Neuronal stem cell (in vitro differentiated cells): Measurements from ENCODE around the gene CDC73.

Source experiments
- DNase-seq: peaks from one replicate; pipeline ENCODE4 v3.0.0-alpha.2; 2013; ENCODE audit warnings: low spot score
- H2AFZ ChIP-seq: one replicate; pipeline ENCODE4 v1.6.1; 2013; ENCODE audit warnings: mild to moderate bottlenecking, low read length, inconsistent platforms
- H2AK5ac ChIP-seq: 2 replicates; pipeline ENCODE4 v1.6.1; 2013; ENCODE audit warnings: low read depth, mild to moderate bottlenecking, inconsistent platforms, low read length, moderate library complexity, mixed read lengths
- H2BK120ac ChIP-seq: 2 replicates; pipeline ENCODE4 v1.6.1; 2013; ENCODE audit warnings: low read depth, mild to moderate bottlenecking, inconsistent platforms, low read length, moderate library complexity, mixed read lengths
- H2BK12ac ChIP-seq: one replicate; pipeline ENCODE4 v1.6.1; 2013; ENCODE audit warnings: low read length, inconsistent platforms
- H2BK15ac ChIP-seq: 2 replicates; pipeline ENCODE4 v1.6.1; 2013; ENCODE audit warnings: mild to moderate bottlenecking, low read length, inconsistent platforms, mixed read lengths
- H2BK5ac ChIP-seq: one replicate; pipeline ENCODE4 v1.6.1; 2013; ENCODE audit warnings: inconsistent platforms, mild to moderate bottlenecking, low read length, moderate library complexity
- H3K14ac ChIP-seq: one replicate; pipeline ENCODE4 v1.6.1; 2013; ENCODE audit warnings: low read length, inconsistent platforms
- H3K18ac ChIP-seq: 2 replicates; pipeline ENCODE4 v1.6.1; 2013; ENCODE audit warnings: low read length, inconsistent platforms
- H3K23ac ChIP-seq: 2 replicates; pipeline ENCODE4 v1.6.1; 2013; ENCODE audit warnings: low read depth, mild to moderate bottlenecking, mixed read lengths, low read length, inconsistent platforms; ENCODE audit not compliant: poor library complexity
- H3K27ac ChIP-seq: replicated peaks from 3 replicates; pipeline ENCODE4 v1.5.1; 2013; ENCODE audit warnings: low read length, inconsistent platforms
- H3K27me3 ChIP-seq, 3 experiments: 2 replicates each; pipeline ENCODE4 v1.6.1; 2013; ENCODE audit warnings: low read length in 3 of 3, mild to moderate bottlenecking in 2 of 3, inconsistent platforms in 1 of 3, low read depth in 1 of 3, mixed read lengths in 1 of 3, moderate library complexity in 1 of 3; ENCODE audit not compliant: control insufficient read depth in 3 of 3, insufficient read depth in 3 of 3
- H3K36me3 ChIP-seq, 2 donors: replicated peaks in 1 of 2; 2 replicates each; pipeline ENCODE4 v1.6.1; 2013; ENCODE audit warnings: low read length in 2 of 2; ENCODE audit not compliant: control insufficient read depth in 2 of 2, insufficient read depth in 2 of 2
- H3K4ac ChIP-seq: 2 replicates; pipeline ENCODE4 v1.6.1; 2013; ENCODE audit warnings: inconsistent platforms, mild to moderate bottlenecking, low read length, moderate library complexity
- H3K4me1 ChIP-seq, 2 donors: 1 replicate in 1 of 2; 2 replicates in 1 of 2; pipeline ENCODE4 v1.6.1; 2013; ENCODE audit warnings: low read length in 2 of 2, low read depth in 1 of 2; ENCODE audit not compliant: control insufficient read depth in 2 of 2, insufficient read depth in 1 of 2
- H3K4me2 ChIP-seq: one replicate; pipeline ENCODE4 v1.6.1; 2013; ENCODE audit warnings: mild to moderate bottlenecking, low read length, inconsistent platforms; ENCODE audit not compliant: insufficient read depth, poor library complexity, severe bottlenecking
- H3K4me3 ChIP-seq, 2 donors: 2 replicates each; pipeline ENCODE4 v1.5.1; 2013; ENCODE audit warnings: low read length in 2 of 2, mild to moderate bottlenecking in 2 of 2, inconsistent platforms in 1 of 2, moderate library complexity in 1 of 2
- H3K79me1 ChIP-seq: one replicate; pipeline ENCODE4 v1.6.1; 2013; ENCODE audit warnings: low read depth, mild to moderate bottlenecking, inconsistent platforms, low read length, moderate library complexity
- H3K9ac ChIP-seq: one replicate; pipeline ENCODE4 v1.6.1; 2013; ENCODE audit warnings: mild to moderate bottlenecking, low read depth, low read length, inconsistent platforms; ENCODE audit not compliant: poor library complexity
- H3K9me3 ChIP-seq, 2 donors: replicated peaks in 1 of 2; 2 replicates each; pipeline versions ENCODE3 to v1.6.1; 2013; ENCODE audit warnings: low read length in 2 of 2, mild to moderate bottlenecking in 2 of 2, inconsistent platforms in 1 of 2, low read depth in 1 of 2, mixed read lengths in 1 of 2, moderate library complexity in 1 of 2; ENCODE audit not compliant: control insufficient read depth in 2 of 2, insufficient read depth in 1 of 2
- H4K8ac ChIP-seq: one replicate; pipeline ENCODE4 v1.6.1; 2013; ENCODE audit warnings: low read depth, mild to moderate bottlenecking, inconsistent platforms, low read length, moderate library complexity
- H4K91ac ChIP-seq: one replicate; pipeline ENCODE4 v1.6.1; 2013; ENCODE audit warnings: low read length, low read depth, mild to moderate bottlenecking, inconsistent platforms; ENCODE audit not compliant: poor library complexity
- WGBS, 2 donors: extraction: QIAGEN DNeasy Blood & Tissue Kit; methylation state at CpG; one replicate each; pipeline ENCODE4 v1.1.7; 2013; ENCODE audit warnings: missing lambda C conversion rate in 2 of 2, mixed read lengths in 1 of 2; ENCODE audit not compliant: insufficient read length in 2 of 2, insufficient replicate concordance in 1 of 2; ENCODE audit errors: extremely low coverage in 2 of 2; 5-methylcytosine and 5-hydroxymethylcytosine counted together

The CDC73 gene

GRCh38 chr1:193219391-193219790 lies 97.6 kb downstream of the CDC73 start:
- no CpG with 5 or more reads among the region's 4 CpGs for WGBS, 2 donors
- Histone ChIP-seq H4K8ac (no peak overlapping the region), H2BK15ac (no peak overlapping the region), H3K79me1 (no peaks in the 10 kb centered on the region), H3K18ac (no peak overlapping the region), H3K36me3 (peaks cover 0 to 41% of the 10 kb centered on the region in 2 donors), H3K4me1 (peaks cover 2% of the 10 kb centered on the region in 2 donors), H4K91ac (no peak overlapping the region), H2AFZ (no peak overlapping the region), H3K23ac (no peak overlapping the region), H2BK5ac (no peak overlapping the region), H3K27me3 (no peaks in the 10 kb centered on the region), H2BK12ac (no peak overlapping the region), H3K14ac (no peak overlapping the region), H2BK120ac (no peak overlapping the region), H3K9ac (no peak overlapping the region), H3K27ac (no peak overlapping the region), H3K4ac (no peak overlapping the region), H3K9me3 (peaks cover 0 to 21% of the 10 kb centered on the region in 2 donors), H3K4me3 (no peak overlapping the region), H2AK5ac (no peak overlapping the region), H3K4me2 (no peak overlapping the region)
- no peak for DNase-seq

- Histone ChIP-seq H3K27me3 (no peaks in the 10 kb centered on the region), H2BK12ac (no peak overlapping the region), H3K4me3 (no peak overlapping the region), H3K18ac (no peak overlapping the region), H3K9ac (no peak overlapping the region), H3K23ac (no peak overlapping the region), H2AFZ (no peak overlapping the region), H3K9me3 (peaks cover 2 to 3% of the 10 kb centered on the region in 2 donors), H2AK5ac (no peak overlapping the region), H3K4me1 (peaks cover under 1 to 2% of the 10 kb centered on the region in 2 donors), H3K79me1 (no peaks in the 10 kb centered on the region), H3K4me2 (no peak overlapping the region), H3K4ac (no peak overlapping the region), H2BK5ac (no peak overlapping the region), H2BK15ac (no peak overlapping the region), H4K8ac (no peak overlapping the region), H2BK120ac (no peak overlapping the region), H3K36me3 (peaks cover 0 to 28% of the 10 kb centered on the region in 2 donors), H4K91ac (no peak overlapping the region), H3K14ac (no peak overlapping the region), H3K27ac (no peak overlapping the region)
- no peak for DNase-seq
These were observed 99.8 kb downstream of the CDC73 start for GRCh38 chr1:193221651-193222050.

GRCh38 chr1:193222056-193222615 lies 100.3 kb downstream of the CDC73 start:
- no peak overlapping the region for H2BK12ac ChIP-seq
- H3K27ac ChIP-seq: no peak overlapping the region
- no peaks in the 10 kb centered on the region for H3K79me1 ChIP-seq
- H3K4me2 ChIP-seq: no peak overlapping the region
- no peaks in the 10 kb centered on the region for H3K27me3 ChIP-seq
- H3K9me3 ChIP-seq: peaks cover 2 to 4% of the 10 kb centered on the region in 2 donors
- no peak overlapping the region for H3K4ac ChIP-seq
- H2BK5ac ChIP-seq: no peak overlapping the region
- H3K23ac ChIP-seq: no peak overlapping the region
- H3K9ac ChIP-seq: no peak overlapping the region
- H3K36me3 ChIP-seq: peaks cover 0 to 28% of the 10 kb centered on the region in 2 donors
- no peak overlapping the region for H3K18ac ChIP-seq
- WGBS, 2 donors: no CpG with 5 or more reads among the region's 8 CpGs
- H2AFZ ChIP-seq: no peak overlapping the region
- DNase-seq: no peak
- no peak overlapping the region for H4K91ac ChIP-seq
- H2BK120ac ChIP-seq: no peak overlapping the region
- H3K14ac ChIP-seq: no peak overlapping the region
- no peak overlapping the region for H2BK15ac ChIP-seq
- no peak overlapping the region for H2AK5ac ChIP-seq
- peaks cover 0 to under 1% of the 10 kb centered on the region in 2 donors for H3K4me1 ChIP-seq
- no peak overlapping the region for H4K8ac ChIP-seq
- no peak overlapping the region for H3K4me3 ChIP-seq

GRCh38 chr1:193229136-193229535 lies 107.3 kb downstream of the CDC73 start:
- no CpG with 5 or more reads among the region's 3 CpGs for WGBS, 2 donors
- Histone ChIP-seq H2BK12ac (no peak overlapping the region), H3K9ac (no peak overlapping the region), H3K4me1 (no peaks in the 10 kb centered on the region), H3K18ac (no peak overlapping the region), H3K27ac (no peak overlapping the region), H3K23ac (no peak overlapping the region), H4K8ac (no peak overlapping the region), H3K9me3 (peaks cover 2 to 3% of the 10 kb centered on the region in 2 donors), H3K14ac (no peak overlapping the region), H4K91ac (no peak overlapping the region), H3K79me1 (no peaks in the 10 kb centered on the region), H2BK120ac (no peak overlapping the region), H3K4me2 (no peak overlapping the region), H2BK5ac (no peak overlapping the region), H3K27me3 (no peaks in the 10 kb centered on the region), H3K4me3 (no peak overlapping the region), H2BK15ac (no peak overlapping the region), H3K36me3 (peaks cover 0 to 25% of the 10 kb centered on the region in 2 donors), H3K4ac (no peak overlapping the region), H2AFZ (no peak overlapping the region), H2AK5ac (no peak overlapping the region)
- no peak for DNase-seq
